RWPE2 (cell line): ENCODE results near the gene TMEM185B.
A peak's percentile ranks its signal among the peaks of the same experiment; 100 is the strongest.

Experiments used
- ATAC-seq: fragments of 200-7000 bp; cut with Tn5 transposase; 3 replicates; pipeline ENCODE4 v1.9.1; 2021; ENCODE audit warnings: low read depth
- DNase-seq: peaks from one replicate; pipeline ENCODE4 v3.0.0-alpha.2; 2020; ENCODE audit warnings: low spot score
- H3K27ac ChIP-seq: fragments of 450-650 bp; 2 replicates; pipeline ENCODE4 v1.5.1; 2017; ENCODE audit warnings: mild to moderate bottlenecking; ENCODE audit not compliant: poor library complexity, severe bottlenecking
- H3K27me3 ChIP-seq: fragments of 250-450 bp; sonication (Bioruptor Pico); 2 replicates; pipeline ENCODE4 v1.5.1; 2021; ENCODE audit warnings: mild to moderate bottlenecking, moderate library complexity; ENCODE audit not compliant: insufficient read depth, poor library complexity, severe bottlenecking
- H3K36me3 ChIP-seq: fragments of 250-450 bp; sonication (Bioruptor Pico); 2 replicates; pipeline ENCODE4 v1.5.1; 2020; ENCODE audit warnings: low read depth, mild to moderate bottlenecking, moderate library complexity
- H3K4me1 ChIP-seq: fragments of 250-450 bp; sonication (Bioruptor Pico); 2 replicates; pipeline ENCODE4 v1.5.1; 2021; ENCODE audit warnings: mild to moderate bottlenecking, moderate library complexity; ENCODE audit not compliant: insufficient read depth, poor library complexity, severe bottlenecking
- H3K4me3 ChIP-seq: fragments of 250-450 bp; sonication (Bioruptor Pico); 2 replicates; pipeline ENCODE4 v1.5.1; 2021; ENCODE audit warnings: mild to moderate bottlenecking, moderate library complexity; ENCODE audit not compliant: severe bottlenecking
- H3K9me3 ChIP-seq: fragments of 250-450 bp; sonication (Bioruptor Pico); 2 replicates; pipeline ENCODE4 v1.5.1; 2021; ENCODE audit warnings: mild to moderate bottlenecking, moderate library complexity; ENCODE audit not compliant: severe bottlenecking
- CTCF ChIP-seq: fragments of 450-650 bp; IDR thresholded peaks from one replicate; pipeline ENCODE4 v1.5.1; 2017; ENCODE audit warnings: mild to moderate bottlenecking, moderate library complexity; ENCODE audit not compliant: poor library complexity, severe bottlenecking

TMEM185B gene

GRCh38 chr2:120179396-120179795, 43.8 kb downstream of the TMEM185B start:
- no peaks in the 10 kb centered on the region for H3K36me3 ChIP-seq
- H3K27me3 ChIP-seq: no peaks in the 10 kb centered on the region
- no peak for TF ChIP-seq CTCF
- ATAC-seq: no peak
- peaks cover 14% of the 10 kb centered on the region for H3K4me1 ChIP-seq
- DNase-seq: no peak
- no peak overlapping the region for H3K4me3 ChIP-seq
- H3K9me3 ChIP-seq: no peaks in the 10 kb centered on the region
- no peak overlapping the region for H3K27ac ChIP-seq

- no peaks in the 10 kb centered on the region for H3K9me3 ChIP-seq
- H3K27ac ChIP-seq: peak overlapping the region; percentile 76
- no peak overlapping the region for H3K4me3 ChIP-seq
- peaks cover 14% of the 10 kb centered on the region for H3K4me1 ChIP-seq
- no peak for TF ChIP-seq CTCF
- no peak for DNase-seq
- no peaks in the 10 kb centered on the region for H3K36me3 ChIP-seq
- no peaks in the 10 kb centered on the region for H3K27me3 ChIP-seq
- ATAC-seq: no peak
Measured at GRCh38 chr2:120177973-120178372, 45.2 kb downstream of the TMEM185B start.

- H3K27ac ChIP-seq: peak overlapping the region; percentile 76
- H3K4me1 ChIP-seq: peaks cover 14% of the 10 kb centered on the region
- peak; percentile 74 for DNase-seq
- ATAC-seq: peak; percentile 92
- H3K27me3 ChIP-seq: no peaks in the 10 kb centered on the region
- H3K4me3 ChIP-seq: peak overlapping the region; percentile 38
- H3K9me3 ChIP-seq: no peaks in the 10 kb centered on the region
- peak; percentile 75 for TF ChIP-seq CTCF
- H3K36me3 ChIP-seq: no peaks in the 10 kb centered on the region
Measured at GRCh38 chr2:120177001-120177621, 46.1 kb downstream of the TMEM185B start.

- no peak for TF ChIP-seq CTCF
- H3K4me3 ChIP-seq: no peak overlapping the region
Measured at GRCh38 chr2:120176526-120176925, 46.7 kb downstream of the TMEM185B start.

GRCh38 chr2:120174963-120175581, 48.1 kb downstream of the TMEM185B start:
- no peak for ATAC-seq
- no peak for DNase-seq
- Histone ChIP-seq H3K4me1 (peaks cover 14% of the 10 kb centered on the region), H3K4me3 (no peak overlapping the region), H3K27me3 (no peaks in the 10 kb centered on the region), H3K27ac (peak overlapping the region; percentile 76), H3K36me3 (no peaks in the 10 kb centered on the region), H3K9me3 (no peaks in the 10 kb centered on the region)
- peak; percentile 93 for TF ChIP-seq CTCF

More at GRCh38 chr2:120176526-120176925, 46.7 kb downstream of the TMEM185B start:
- Histone ChIP-seq H3K4me1 (peaks cover 14% of the 10 kb centered on the region), H3K27me3 (no peaks in the 10 kb centered on the region), H3K27ac (peak overlapping the region; percentile 76), H3K36me3 (no peaks in the 10 kb centered on the region), H3K9me3 (no peaks in the 10 kb centered on the region)
- DNase-seq (no peak), ATAC-seq (peak; percentile 20; the same call in 2 of the 3 replicates)
